ENCODE results near the gene GPRC5B.

DNA sequence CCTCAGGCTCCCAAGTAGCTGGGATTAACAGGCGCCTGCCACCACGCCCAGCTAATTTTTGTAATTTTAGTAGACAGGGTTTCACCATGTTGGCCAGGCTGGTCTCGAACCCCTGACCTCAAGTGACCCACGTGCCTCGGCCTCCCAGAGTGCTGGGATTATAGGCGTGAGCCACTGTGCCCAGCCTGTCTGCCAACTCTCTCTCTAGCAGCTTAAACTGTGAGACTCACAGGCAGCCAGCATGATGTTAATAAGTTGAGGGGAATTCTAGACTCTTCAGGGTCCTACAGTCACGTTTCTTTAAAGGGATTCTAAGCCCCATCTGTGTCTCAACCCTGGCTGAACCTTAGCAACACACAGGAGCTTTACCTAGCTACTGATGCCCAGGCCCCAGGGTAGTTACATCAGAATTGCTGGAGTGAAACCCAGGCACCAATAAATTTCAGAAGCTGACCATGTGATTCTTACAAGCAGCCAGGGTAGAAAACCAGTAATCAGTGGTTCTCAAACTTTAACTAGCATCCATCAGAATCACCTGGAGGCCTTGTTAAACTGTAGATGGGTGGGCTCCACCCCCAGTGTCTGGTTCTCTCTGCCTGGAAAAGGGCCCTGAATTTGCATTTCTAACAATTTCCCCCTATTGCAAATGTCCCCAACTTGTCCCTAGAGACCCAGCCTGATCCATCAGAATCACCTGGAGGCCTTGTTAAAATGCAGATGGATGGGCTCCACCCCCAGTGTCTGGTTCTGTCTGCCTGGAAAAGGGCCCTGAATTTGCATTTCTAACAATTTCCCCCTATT, 30.7 kb downstream of the GPRC5B start:
- TF ChIP-seq, protein P1, sequence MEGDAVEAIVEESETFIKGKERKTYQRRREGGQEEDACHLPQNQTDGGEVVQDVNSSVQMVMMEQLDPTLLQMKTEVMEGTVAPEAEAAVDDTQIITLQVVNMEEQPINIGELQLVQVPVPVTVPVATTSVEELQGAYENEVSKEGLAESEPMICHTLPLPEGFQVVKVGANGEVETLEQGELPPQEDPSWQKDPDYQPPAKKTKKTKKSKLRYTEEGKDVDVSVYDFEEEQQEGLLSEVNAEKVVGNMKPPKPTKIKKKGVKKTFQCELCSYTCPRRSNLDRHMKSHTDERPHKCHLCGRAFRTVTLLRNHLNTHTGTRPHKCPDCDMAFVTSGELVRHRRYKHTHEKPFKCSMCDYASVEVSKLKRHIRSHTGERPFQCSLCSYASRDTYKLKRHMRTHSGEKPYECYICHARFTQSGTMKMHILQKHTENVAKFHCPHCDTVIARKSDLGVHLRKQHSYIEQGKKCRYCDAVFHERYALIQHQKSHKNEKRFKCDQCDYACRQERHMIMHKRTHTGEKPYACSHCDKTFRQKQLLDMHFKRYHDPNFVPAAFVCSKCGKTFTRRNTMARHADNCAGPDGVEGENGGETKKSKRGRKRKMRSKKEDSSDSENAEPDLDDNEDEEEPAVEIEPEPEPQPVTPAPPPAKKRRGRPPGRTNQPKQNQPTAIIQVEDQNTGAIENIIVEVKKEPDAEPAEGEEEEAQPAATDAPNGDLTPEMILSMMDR (IDR thresholded peaks at IDR 0.05) = no peak
- no peak for TF ChIP-seq CBX8 (IDR thresholded peaks at IDR 0.05)
- no peak for TF ChIP-seq JUN (IDR thresholded peaks at IDR 0.05)
